ENCODE results near the gene NT5C3A.
A peak's percentile ranks its signal among the peaks of the same experiment; 100 is the strongest.

The NT5C3A gene

DNA sequence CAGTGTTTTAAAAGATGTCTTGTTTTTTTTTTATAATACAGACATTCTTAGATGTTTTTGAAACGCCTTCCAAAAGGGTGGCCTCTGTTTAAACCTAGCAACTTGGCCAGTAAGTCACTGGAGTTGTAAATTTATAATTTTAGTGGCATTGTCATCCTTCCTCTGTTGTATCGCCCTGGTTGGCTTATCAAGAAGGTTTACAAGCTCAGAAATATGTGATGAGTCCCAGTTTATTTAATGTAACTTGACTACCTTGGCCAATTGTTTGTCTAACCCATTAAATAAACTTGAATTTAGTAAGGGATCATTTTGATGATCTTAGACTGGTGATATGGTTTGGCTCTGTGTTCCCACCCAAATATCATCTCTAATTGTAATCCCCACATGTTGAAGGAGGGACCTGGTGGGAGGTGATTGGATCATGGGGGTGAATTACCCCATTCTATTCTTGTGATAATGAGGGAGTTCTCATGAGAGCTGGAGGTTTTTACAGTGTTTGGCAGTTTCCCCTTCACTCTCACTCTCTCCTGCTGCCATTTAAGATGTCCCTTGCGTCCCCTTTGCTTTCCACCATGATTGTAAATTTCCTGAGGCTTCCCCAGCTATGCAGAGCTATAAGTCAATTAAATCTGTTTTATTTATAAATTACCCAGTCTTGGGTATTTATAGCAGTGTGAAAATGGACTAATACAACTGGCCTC is 13.4 kb upstream of the NT5C3A start:
- DNase-seq = no peak

DNA sequence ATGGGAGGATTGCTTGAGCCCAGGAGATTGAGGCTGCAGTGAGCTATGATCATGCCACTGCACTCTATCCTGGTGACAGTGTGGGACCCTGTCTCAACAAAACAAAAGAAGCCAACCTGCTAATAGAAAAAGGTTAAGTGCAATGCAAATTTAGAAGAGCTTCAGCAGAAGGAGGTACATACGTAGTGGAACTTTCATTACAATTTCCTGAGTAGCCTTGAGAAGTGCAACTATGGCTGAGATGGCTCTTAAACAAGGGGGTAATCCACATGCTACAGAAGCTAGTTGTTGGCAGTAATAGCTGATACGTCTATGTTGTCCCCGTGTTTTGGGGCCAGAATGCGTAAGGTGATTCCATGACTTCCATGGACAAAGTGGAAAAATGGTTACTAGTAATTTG is 10.7 kb upstream of the NT5C3A start:
- DNase-seq = no peak

DNA sequence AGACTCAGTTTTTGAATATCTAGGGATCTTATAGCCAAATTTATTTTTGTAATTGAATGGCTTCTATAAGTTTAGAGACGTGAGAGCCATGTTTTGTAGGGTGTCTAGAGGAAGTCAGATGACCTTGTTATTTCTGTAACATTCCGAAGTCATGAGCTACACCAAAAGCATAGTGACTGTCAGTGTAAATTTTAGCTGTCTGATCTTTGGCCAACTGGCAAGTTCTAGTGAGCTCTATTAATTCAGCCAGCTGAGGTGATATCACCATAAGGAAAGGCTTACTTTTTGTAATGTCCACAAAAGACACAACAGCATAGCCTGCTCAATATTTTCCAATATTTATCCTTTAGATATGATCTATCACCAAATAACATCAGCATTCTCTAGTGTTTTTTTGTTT is 9.9 kb upstream of the NT5C3A start:
- no peak for DNase-seq

DNA sequence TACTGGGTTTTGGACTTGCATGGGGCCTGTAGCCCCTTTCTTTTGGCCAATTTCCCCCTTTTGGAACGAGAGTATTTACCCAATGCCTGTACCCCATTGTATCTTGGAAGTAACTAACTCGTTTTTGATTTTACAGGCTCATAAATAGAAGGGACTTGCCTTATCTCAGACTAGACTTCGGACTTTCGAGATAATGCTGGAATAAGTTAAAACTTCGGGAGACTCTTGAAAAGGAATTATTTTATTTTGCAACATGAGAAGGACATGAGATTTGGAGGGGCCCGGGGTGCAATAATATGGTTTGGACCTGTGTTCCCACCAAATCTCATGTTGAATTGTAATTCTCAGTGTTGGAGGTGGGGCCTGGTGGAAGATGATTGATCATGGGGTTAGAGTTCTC is 8.3 kb upstream of the NT5C3A start:
- no peak for DNase-seq

DNA sequence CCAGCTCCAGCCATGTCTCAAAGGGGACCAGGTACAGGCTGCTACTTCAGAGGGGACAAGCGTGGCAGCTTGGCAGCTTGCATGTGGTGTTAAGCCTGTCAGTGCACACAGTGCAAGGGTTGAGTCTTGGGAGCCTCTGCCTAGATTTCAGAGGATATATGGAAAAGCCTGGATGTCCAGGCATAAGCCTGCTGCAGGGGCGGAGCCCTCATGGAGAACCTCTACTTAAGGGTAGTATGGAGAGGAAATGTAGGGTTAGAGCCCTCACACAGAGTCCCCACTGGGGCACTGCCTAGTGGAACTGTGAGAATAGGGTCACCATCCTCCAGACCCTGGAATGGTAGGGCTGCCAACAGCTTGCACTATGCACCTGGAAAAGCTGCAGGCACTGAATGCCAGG is 7.7 kb upstream of the NT5C3A start:
- no peak for DNase-seq

DNA sequence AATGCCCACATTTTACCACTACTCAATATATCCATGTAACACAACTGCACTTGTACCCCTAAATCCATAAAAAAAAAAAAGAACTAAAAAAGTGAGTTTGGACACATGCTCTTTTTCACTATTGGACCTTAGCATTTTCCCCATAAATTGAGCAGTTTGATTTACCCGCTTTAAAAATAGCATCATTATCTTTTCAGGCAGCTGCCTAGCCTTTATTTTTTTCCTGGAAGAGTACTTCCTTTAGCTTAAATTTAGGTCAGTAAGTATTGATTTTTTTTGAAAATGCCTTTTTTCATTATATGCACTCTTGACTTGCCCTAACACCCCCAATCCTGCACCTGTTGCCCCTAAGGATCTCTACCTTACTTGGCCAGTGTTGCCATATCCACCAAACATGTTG is 5.3 kb upstream of the NT5C3A start:
- no peak for DNase-seq

DNA sequence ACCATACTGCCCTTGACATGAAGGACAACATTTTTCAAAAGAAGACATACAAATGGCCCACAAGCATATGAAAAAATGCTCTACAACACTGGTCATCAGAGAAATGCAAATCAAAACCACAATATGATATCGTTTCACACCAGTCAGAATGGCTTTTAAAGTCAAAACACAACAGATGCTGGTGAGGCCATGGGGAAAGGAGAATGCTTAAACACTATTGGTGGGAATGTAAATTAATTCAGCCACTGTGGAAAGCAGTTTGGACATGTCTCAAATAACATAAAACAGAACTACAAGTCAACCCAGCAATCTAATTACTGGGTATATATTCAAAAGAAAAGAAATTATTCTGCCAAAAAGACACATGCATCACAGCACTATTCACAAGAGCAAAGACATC is 4.2 kb upstream of the NT5C3A start:
- no peak for DNase-seq

DNA sequence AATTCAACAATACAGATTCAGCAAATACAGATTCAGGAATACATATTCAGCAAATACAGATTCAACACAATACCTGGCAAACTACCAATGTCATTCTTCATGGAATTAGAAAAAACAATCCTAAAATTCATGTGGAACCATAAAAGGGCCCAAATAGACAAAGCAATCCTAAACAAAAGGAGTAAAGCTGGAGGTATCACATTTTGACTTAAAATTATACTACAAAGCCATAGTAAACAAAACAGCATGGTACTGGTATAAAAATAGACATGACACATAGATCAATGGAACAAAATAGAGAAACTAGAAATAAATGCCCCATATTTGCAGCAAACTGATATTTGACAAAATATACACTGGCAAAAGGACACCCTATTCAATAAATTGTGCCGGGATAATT is 3.4 kb upstream of the NT5C3A start:
- no peak for DNase-seq

DNA sequence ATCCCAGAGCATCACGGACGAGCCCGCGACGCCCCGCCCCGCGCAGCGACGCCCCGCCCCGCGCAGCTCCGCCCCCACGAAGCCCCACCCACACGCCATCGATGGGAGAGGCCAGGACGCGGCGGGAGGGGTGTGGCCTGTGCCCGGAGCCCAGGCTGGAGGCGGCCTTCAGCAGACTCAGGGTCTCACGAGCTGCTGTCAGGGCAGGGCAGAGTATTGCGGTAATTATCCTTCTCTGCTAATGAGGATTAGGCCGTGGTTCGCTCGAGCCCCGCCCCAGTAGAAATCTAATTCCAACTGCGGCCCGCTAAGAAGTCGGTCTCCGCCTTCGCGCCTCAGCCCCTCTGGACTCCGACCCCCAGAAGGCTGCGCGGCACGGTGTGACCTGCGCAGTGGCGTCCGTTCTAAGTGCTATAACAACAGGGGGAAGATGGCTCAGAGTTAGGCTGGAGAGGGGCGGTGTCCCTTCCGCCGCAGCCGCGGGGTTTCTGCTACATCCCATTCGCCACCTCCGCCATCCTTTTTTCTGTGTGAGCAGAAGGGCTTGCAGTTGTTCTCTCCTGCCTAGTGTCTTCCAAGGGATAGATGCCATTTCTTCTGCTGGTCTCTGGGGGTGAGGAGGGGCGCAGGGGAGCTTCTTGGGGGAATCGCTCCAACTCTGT is 337 bp upstream of the NT5C3A start:
- peak; percentile 98 for DNase-seq

DNA sequence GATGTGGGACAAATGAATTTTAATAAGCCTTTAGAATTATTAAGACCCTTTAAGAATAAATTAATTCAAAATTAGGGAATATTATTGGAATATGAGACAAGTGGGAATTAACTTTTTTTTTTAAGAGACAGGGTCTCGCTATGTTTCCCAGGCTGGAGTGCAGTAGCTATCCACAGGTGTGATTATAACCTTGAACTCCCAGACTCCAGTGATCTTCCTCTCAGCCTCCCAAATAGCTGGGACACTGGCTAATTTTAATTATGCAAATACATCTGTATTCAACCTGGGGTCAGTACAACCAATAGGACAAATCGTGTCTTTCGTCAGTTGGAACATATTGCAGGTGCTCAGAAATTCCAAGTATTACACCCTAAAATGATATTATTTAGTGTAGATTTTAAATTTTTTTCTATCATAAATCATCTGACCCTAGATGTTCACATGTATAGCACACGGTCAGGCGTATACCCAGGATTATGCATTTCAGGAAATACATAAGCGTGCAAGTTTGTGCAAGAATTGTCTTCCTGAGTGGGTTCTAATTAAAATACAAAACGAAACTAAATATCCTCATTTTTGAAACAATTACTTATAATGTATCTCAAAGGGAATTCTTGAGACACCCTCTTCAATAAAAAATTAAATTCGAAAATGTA is 1.2 kb downstream of the NT5C3A start:
- peak; percentile 40 for DNase-seq

DNA sequence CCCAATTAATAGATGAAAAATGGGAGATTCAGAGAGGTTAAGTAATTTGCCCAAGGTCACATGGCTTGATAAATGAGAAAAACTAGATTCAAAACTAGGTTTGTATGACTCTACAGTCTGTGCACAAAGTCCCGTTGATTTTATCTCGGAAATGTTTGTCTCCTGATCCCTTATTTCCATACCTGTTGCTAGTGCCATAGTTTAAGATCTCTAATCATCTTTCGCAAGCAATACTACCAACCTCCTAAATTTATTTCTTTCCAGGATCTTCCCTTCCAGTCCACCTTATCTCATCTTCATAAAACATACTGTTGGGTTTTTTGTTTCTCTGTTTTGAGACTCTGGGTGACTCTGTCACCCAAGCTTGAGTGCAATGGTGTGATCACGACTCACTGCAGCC is 2.9 kb downstream of the NT5C3A start:
- DNase-seq = no peak

DNA sequence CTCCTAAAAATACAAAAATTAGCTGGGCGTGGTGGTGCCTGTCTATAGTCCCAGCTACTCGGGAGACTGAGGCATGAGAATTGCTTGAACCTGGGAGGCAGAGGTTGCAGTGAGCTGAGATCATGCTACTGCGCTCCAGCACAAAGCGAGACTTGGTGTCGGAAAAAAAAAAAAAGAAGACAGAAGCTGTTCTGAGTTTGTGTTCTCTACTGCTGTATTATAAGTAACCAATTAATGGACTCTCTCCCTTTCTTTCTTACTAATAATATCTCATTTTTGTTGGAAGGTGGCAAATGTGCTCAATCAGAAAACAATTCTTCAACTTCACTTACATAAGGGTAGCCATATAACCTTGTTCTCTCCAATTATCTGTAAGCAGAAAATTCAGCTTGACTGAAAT is 7.4 kb downstream of the NT5C3A start:
- no peak for DNase-seq

DNA sequence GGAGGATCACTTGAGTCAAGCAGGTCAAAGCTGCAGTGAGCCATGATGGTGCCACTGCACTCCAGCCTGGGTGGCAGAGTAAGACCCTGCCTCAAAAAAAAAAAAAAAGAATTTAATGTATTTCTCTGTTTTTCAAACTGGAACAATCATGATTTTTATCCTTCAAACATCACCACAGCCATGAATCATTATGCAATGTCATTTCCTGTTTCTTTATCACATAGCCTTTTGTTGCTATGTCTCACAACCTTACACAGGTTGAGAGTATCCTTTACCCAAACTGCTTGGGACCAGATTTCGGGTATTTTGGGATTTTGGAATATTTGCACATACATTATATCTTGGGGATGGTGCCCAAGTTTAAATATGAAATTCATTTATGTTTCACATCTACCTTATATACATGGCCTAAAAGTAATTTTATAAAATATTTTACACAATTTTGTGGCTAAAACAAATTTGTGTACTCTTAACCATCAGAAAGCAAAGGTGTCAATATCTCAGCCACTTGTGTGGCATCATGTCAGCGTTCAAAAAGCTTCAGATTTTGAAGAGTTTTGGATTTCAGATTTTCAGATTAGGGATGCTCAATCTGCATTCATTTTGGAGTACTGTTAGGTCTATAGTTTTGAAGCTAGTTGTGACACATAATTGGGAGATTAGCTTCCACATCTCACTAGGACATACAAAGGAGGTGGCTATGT is 8.2 kb downstream of the NT5C3A start:
- peak; percentile 80 for DNase-seq

DNA sequence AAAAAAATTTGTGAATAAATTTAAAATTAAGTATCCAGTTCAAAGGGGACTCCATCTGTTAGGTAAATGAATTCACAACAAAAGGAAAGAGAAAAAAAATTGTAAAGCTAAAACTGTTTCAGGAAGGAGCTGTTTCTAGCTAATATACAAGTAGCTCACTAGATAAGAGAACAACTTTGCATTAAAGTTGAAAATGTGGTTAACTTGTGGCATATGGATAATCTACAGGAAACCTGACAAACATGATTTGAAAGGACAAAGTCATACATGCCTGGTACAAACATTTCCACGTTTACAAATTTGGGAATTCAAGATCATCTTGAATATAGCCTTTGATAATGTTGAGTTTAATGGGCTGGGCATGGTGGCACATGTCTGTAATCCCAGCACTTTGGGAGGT is 8.9 kb downstream of the NT5C3A start:
- peak; percentile 92 for DNase-seq

DNA sequence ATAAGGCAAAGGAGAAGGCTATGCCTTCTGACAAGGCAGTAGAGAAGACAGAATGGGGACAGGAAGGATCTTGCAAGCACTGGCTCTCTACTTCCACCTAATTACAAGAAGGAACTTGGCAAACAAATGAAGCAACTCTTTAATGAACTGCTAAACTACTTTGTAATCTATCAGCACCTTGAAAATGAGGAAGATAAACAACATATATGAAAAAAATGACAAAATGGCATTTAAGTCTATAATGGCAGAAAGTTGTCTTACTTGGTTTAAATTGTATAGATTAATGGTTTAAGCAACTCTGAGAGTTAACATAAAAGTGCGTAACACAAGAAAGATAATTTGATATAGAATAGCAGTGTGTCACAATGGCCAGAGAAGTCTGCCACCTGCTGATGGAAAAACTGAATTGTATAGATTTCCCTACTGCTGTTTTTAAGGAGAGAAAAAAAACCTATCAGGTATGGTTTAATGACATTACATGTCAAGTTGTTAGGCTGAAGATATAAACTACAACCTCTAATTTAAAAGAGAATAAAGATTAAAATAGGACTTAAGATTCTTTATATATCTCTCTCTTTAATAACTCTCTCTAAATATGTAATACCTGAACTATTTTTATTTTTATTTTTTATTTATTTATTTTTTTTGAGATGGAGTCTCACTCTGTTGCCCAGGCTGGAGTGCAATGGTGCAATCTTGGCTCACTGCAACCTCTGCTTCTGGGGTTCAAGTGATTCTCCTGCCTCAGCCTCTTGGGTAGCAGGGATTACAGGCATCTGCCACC is 11.8 kb downstream of the NT5C3A start:
- DNase-seq = peak; percentile 81

DNA sequence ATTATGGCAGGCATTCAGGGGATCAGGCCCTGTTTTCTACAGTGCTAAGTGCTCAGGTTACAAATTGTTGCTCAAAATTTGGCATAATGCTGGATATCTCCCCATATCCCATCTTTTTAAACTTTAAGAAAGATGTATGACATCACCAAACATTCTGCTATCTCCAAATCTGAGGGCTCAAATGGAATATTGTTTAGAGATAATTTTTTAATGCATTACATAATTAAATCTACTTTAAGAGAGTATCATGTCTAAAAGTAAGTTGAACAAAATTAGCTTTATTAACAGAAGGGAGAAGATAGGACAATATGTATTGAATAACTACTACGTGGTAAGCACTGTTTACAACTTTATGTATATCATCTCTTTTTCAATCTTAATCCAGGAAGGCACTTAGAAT is 13.9 kb downstream of the NT5C3A start:
- no peak for DNase-seq

DNA sequence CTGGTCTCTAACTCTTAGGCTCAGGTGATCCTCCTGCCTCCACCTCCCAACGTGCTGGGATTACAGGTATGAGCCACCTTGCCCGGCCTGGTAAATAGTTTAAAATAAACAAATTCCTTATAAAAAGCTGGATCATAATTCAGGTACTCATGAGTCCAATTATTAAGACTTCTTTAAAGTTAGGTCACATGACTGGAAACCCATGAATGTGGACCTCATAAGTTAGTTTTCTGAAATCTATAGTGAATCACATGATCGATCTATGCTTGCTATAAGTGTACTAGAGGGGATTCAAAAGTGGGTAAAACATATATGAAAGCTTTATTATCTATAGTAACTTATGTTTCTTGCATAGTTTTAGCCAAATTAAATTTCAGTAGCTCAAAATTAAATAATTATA is 14.3 kb downstream of the NT5C3A start:
- DNase-seq = no peak

DNA sequence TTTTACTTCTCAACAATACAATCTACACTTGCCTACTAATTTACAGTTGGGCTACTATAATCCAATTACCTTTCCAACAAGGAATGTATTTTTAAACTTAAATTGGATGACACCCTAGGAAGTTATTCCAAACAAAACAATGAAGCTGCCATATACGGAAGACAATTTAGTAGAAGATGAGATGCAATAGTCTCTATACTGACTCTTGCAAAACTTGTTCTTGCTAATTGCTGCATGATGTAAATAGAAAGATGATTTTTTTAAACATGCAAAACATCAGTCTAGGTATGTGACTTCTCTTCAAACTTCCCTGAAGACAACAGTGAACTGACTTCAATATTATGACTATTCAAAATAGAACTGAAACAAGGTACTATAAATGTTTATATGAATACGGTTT is 17.6 kb downstream of the NT5C3A start:
- no peak for DNase-seq

DNA sequence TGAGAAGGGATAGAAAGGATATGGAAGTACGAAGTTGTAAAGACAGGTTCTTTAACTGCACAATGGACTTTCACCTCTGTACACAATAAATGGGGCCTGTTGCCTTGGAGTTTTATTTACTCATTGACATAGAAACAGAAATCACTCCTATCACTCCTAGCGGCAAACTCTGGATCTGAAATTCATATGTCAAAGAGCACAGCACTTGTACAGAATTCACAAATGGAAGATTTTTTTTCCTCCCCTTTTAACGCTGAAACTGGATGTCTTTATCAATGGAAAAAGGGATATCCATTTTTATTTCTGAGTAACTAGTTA is 18.2 kb downstream of the NT5C3A start:
- no peak for DNase-seq

DNA sequence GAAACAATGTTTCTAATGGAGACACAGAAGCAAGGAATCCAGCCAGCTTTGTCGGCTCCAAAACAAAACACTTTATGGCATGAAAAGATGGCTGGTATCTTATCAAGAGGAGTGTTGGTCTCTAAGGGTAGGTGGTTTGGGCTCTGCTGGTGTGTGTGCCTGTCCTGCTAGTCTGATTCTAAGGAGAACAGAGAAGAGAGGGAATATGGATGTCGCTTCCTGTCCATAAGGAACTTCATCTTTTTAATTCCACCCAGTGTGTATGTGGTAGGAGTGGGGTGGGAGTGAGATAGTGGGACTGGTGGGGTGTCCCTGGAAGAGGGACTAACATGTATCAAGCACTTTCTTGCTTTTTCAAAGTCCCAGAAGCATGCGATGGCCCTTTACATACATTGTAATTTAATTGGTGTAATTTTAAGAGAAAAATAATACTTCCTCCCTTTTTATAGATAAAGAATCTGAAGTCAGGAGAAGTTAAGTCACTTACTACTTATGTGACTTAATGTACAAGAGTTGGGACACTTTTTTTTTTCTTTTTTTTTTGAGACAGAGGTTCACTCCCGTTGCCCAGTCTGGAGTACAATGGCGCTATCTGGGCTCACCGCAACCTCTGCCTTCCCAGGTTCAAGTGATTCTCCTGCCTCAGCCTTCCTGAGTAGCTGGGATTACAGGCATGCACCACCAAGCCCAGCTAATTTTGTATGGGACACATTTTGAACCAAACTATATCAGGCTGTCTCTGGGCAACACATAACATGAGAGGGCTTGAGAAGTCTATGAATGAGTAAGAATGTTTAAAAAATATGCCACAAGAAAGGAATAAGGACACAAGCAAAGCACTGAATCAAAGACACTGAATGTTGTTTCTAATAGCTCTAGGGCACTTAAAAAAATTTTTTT is 18.8 kb downstream of the NT5C3A start:
- no peak for DNase-seq

DNA sequence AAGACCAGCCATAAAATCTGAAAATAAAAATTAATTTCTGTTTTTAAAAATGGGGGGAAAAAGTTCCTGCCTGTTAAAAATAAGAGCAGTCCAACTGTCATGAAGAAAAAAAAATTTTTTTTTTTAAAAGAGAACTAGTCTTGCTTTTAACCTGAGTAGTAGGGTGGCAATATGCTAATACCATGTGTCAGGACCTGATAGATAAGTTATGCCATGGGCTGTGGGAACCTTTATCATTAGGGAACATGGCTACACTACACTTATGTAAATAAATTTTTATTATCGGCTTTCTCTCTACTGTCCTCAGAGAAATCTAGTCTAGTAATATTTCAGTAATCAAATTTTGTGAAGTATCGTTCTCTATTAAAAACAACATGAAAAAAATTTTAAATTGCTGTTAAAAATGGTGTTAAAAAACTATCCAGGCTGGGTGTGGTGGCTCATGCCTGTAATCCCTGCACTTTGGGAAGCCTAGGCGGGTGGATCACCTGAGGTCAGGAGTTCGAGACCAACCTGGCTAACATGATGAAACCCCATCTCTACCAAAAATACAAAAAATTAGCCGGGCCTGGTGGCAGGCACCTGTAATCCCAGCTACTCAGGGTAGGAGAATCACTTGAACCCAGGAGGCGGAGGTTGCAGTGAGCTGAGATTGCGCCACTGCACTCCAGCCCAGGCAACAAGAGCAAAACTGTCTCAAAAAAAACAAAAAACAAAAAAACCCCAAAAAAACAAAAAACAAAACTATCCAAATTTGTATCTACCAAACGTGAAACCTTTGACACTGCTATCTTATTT is 20.7 kb downstream of the NT5C3A start:
- peak; percentile 91 for DNase-seq
